HK-2 (cell line): ENCODE measurements around the gene MLNR.

ENCODE experiments used
- DNase-seq: peaks from one replicate; pipeline ENCODE4 v3.0.0-alpha.2; 2018; ENCODE audit not compliant: unreplicated experiment

The MLNR gene, protein sequence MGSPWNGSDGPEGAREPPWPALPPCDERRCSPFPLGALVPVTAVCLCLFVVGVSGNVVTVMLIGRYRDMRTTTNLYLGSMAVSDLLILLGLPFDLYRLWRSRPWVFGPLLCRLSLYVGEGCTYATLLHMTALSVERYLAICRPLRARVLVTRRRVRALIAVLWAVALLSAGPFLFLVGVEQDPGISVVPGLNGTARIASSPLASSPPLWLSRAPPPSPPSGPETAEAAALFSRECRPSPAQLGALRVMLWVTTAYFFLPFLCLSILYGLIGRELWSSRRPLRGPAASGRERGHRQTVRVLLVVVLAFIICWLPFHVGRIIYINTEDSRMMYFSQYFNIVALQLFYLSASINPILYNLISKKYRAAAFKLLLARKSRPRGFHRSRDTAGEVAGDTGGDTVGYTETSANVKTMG

DNA sequence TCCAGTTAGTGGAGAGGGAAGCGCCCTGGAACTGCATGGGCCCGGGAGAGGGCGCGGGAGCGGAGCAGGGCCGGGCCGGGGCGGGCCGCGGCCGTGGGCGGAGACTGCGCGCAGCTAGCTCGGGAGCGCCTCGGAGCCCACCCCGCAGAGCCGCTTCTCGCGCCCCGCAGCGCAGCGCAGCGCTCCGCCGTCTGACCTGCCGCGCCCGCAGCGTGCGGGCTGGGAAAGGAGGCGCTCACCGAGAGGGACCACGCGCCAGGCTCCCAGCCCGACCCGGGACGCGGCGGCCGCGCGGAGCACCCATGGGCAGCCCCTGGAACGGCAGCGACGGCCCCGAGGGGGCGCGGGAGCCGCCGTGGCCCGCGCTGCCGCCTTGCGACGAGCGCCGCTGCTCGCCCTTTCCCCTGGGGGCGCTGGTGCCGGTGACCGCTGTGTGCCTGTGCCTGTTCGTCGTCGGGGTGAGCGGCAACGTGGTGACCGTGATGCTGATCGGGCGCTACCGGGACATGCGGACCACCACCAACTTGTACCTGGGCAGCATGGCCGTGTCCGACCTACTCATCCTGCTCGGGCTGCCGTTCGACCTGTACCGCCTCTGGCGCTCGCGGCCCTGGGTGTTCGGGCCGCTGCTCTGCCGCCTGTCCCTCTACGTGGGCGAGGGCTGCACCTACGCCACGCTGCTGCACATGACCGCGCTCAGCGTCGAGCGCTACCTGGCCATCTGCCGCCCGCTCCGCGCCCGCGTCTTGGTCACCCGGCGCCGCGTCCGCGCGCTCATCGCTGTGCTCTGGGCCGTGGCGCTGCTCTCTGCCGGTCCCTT, at the start of gene MLNR:
Gene MLNR (plus strand): TSS at position 303 of the 820 bp plus-strand sequence. CDS start 0 bp downstream, at position 303.
- DNase-seq = no peak

- no peak for DNase-seq
Measured at GRCh38 chr13:49171359-49171758, 48.8 kb upstream of the MLNR start.

- no peak for DNase-seq
Measured at GRCh38 chr13:49183672-49184325, 36.3 kb upstream of the MLNR start.

GRCh38 chr13:49184621-49185020, 35.5 kb upstream of the MLNR start:
- no peak for DNase-seq

- DNase-seq = no peak
Measured at GRCh38 chr13:49185264-49185663, 34.9 kb upstream of the MLNR start.

DNA sequence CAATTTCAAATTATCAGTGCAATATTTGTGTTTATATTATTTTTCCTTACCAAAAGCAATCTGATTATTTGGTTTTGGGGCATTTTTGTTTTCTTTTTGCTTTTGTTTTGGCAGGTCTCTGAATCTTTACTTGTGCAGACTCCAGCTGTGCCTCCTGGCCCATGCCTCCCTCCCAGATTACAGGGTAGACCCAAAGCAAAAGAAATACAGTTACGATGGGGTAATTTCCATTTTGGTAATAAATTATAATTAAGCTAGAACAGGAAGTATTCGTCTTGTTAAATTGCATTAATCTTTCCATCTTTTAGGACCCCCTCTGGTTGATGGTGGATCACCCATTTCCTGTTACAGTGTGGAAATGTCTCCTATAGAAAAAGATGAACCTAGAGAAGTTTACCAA, 29.2 kb upstream of the MLNR start:
- DNase-seq = no peak

GRCh38 chr13:49206641-49207040, 13.5 kb upstream of the MLNR start:
- DNase-seq = no peak

GRCh38 chr13:49208619-49209018, 11.5 kb upstream of the MLNR start:
- no peak for DNase-seq

DNA sequence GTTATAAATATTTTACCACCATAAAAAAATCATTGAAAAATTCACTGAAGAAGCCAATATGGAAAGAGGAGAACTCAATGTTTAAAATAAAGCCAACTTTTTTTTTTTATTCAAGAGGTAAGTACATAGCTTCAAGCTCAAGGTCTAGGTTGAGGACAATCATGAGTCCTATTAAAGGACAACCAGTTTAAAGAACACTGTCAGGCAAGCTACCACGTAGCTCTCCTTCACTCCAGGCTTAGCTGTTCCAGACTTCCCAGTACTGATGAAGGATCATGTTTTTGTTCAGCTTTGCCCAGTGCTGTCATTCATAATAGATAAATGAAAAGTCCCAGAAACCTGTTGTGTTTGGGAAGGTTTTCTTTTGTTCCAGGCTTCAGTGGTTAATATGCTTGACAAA, 10.0 kb upstream of the MLNR start:
- DNase-seq = no peak

DNA sequence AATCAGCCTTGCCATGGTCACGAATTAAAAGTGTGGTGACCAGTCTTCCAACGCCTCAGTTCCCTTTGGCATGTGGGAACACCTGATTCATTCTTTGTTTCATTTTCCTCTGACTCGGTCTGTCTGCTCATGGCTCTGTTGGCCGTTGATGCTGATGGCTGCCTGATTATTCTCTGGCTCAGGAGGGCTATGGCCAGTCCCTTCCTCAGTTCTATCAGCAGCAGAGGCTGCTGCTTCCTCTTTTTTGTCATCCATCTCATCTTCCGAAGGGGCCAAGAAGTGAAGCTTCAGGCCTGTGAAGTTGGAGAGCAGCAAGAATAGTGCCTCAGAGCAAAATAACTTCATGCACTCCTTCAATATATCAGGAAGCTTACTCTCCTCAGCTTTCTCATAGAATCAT, 9.5 kb upstream of the MLNR start:
- no peak for DNase-seq

GRCh38 chr13:49213539-49213938, 6.6 kb upstream of the MLNR start:
- DNase-seq = no peak

- DNase-seq = no peak
Measured at GRCh38 chr13:49213997-49214916, 5.9 kb upstream of the MLNR start.

GRCh38 chr13:49214917-49215376, 5.2 kb upstream of the MLNR start:
- DNase-seq = no peak

- no peak for DNase-seq
Measured at GRCh38 chr13:49216334-49216733, 3.8 kb upstream of the MLNR start.

GRCh38 chr13:49217962-49218492, 2.1 kb upstream of the MLNR start:
- DNase-seq = no peak

DNA sequence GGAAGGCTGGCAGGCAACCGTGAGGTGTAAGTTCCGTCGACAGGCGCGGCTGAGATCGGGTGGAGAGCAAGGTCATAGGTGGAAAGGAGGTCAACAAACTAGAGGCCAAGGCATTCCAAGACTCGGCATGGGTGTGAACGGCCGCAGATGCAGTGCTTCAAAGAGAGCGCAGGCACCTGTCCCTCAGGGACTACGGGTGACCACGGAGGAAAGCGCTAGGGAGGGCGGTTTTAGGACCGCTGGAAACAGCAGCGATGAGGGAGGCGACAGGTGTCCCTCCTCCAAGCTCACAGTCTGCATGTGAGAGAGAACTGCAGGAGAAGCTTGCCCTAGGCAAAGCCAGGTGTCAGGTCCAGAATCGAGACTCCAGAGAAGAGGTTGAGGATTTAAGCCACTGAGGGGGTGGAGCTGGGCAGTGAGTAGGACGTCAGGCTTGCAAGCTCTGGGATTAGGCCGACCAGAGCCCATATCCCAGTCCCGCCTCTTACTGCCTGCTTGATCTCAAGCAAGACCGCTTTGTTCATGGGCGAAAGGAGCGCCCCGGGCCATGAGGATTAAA, 1.6 kb upstream of the MLNR start:
- DNase-seq = no peak

DNA sequence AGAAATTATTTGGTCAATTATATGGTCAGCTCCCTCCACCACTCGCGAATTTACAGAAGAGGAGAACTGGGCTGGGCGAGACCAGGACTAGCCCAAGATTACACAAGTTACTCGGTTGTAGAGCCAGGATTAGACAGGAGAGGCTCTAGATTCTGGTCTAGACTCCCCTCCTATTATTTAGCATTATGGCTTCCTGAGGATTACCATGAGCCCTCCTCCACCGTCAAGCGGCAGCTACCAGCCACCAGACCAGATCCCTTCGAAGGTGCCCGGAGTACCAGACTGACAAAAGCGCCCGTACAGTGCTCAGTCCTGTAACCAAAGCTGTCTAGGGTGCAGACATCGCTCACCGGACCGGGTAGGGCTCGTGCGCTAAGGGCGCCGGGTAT, 497 bp upstream of the MLNR start:
- DNase-seq = no peak

DNA sequence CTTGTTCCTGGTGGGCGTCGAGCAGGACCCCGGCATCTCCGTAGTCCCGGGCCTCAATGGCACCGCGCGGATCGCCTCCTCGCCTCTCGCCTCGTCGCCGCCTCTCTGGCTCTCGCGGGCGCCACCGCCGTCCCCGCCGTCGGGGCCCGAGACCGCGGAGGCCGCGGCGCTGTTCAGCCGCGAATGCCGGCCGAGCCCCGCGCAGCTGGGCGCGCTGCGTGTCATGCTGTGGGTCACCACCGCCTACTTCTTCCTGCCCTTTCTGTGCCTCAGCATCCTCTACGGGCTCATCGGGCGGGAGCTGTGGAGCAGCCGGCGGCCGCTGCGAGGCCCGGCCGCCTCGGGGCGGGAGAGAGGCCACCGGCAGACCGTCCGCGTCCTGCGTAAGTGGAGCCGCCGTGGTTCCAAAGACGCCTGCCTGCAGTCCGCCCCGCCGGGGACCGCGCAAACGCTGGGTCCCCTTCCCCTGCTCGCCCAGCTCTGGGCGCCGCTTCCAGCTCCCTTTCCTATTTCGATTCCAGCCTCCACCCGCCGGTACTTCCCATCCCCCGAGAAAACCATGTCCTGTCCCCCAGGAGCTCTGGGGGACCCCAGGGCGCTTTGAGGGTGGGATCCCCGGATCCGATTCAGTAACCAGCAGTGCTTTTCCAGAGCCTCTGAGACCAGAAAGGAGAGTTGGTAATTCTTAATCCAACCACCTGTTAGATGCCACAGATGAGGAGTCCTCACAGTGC, 885 bp downstream of the MLNR start:
- no peak for DNase-seq

DNA sequence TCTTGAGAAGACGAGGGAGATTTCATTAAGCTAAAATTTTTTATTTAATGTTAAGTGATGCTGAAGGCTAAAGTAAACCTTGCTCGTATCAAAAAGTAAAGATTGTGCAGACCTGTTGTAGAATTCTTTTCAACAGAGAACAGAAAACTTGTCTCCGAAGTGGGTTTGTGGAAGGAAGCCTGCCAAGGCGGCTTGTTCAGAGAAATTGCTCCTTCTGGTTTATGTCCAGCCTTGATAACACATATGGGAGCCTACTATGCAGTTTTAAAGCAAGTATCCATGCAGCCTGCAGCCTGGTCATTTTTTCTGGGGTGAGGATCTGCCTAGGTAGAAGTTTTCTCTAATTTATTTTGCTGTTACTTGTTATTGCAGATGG, 1.4 kb downstream of the MLNR start:
- no peak for DNase-seq
